HepG2 (cell line): Measurements from ENCODE around the gene GKN1.

ENCODE experiments used
- TF ChIP-seq, protein P1 (sequence below): sonication (generic); formaldehyde crosslinking; IDR thresholded peaks from 2 replicates; pipeline ENCODE4 v1.5.0; 2020; ENCODE audit warnings: mild to moderate bottlenecking, missing genetic modification reagents, moderate library complexity
- TF ChIP-seq, protein P2 (sequence below): sonication (generic); formaldehyde crosslinking; IDR thresholded peaks from 2 replicates; pipeline ENCODE4 v1.4.0; 2020; ENCODE audit warnings: missing genetic modification reagents

DNA sequence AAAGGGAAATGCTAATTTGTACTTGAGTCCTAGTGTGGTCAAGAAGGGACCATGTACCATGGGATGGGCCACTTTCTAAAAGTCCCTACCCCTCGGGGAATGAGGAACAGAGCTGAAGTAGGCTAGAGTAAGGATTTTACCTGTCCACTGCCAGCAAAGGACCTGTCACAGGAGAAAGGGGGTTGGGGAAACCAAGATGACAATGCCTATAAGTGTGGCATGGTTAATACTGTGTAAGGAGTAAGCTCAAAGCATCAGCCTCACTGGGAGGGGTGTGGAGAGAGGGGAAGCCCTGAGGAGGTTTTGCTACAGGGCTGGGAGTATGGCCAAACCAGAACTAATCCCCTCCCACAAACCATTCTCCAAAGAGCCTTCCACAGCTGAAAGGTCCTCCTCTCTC lies 37.5 kb upstream of the GKN1 start:
- TF ChIP-seq, protein P1, sequence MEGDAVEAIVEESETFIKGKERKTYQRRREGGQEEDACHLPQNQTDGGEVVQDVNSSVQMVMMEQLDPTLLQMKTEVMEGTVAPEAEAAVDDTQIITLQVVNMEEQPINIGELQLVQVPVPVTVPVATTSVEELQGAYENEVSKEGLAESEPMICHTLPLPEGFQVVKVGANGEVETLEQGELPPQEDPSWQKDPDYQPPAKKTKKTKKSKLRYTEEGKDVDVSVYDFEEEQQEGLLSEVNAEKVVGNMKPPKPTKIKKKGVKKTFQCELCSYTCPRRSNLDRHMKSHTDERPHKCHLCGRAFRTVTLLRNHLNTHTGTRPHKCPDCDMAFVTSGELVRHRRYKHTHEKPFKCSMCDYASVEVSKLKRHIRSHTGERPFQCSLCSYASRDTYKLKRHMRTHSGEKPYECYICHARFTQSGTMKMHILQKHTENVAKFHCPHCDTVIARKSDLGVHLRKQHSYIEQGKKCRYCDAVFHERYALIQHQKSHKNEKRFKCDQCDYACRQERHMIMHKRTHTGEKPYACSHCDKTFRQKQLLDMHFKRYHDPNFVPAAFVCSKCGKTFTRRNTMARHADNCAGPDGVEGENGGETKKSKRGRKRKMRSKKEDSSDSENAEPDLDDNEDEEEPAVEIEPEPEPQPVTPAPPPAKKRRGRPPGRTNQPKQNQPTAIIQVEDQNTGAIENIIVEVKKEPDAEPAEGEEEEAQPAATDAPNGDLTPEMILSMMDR (CRISPR knock-in tag), result no peak
- TF ChIP-seq, protein P2, sequence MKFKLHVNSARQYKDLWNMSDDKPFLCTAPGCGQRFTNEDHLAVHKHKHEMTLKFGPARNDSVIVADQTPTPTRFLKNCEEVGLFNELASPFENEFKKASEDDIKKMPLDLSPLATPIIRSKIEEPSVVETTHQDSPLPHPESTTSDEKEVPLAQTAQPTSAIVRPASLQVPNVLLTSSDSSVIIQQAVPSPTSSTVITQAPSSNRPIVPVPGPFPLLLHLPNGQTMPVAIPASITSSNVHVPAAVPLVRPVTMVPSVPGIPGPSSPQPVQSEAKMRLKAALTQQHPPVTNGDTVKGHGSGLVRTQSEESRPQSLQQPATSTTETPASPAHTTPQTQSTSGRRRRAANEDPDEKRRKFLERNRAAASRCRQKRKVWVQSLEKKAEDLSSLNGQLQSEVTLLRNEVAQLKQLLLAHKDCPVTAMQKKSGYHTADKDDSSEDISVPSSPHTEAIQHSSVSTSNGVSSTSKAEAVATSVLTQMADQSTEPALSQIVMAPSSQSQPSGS (CRISPR knock-in tag), result no peak
